ENCODE measurements around the gene PRTG.
"Not testable (repeated sequence)": the region's sequence is repeated elsewhere in the genome, so short reads cannot be mapped to it uniquely, and the experiment has no call there.

PRTG gene

GRCh38 chr15:55632434-55632833, 110.5 kb downstream of the PRTG start:
- DNase-seq = no peak

DNA sequence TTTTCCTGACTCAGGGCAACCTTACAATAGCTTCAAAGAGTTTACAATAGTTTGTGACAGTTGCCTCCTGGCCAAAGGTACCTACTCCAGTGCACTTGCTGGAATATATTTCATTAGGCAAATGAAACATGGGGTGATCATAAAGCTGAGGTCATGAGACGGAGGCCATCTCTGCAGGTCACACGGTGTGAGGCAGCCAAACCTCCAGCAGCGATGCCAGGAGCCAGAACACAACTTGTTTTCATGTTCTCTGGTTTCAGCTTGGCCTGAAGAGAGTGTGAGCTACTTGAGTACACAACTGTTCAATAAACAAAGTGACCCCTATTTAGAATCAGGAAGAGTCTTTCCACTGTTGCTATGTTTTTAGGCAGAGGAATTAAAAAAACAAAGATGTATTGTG, 112.1 kb downstream of the PRTG start:
- DNase-seq = peak in 3 of 4 experiments; percentile 3 to 11 (median 8)

DNA sequence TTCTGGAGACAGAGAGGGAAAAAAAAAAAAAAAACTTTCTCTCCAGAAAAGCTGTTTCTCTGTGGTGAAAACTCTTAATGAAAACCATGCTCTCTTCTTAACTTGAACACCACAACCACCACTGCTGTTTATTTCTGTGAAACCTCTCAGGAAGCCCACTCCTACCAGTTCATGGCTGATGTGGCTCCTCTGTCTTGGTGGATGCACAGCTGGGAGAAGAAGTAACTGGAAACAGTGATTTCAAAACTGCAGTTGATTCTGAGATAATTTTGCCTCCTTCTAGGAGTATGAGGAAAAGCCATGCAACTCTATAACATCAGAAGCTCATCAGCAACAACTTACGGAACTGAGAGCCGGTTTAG, 114.6 kb downstream of the PRTG start:
- DNase-seq = peak in 3 of 4 experiments; percentile 15 to 35 (median 23)

DNA sequence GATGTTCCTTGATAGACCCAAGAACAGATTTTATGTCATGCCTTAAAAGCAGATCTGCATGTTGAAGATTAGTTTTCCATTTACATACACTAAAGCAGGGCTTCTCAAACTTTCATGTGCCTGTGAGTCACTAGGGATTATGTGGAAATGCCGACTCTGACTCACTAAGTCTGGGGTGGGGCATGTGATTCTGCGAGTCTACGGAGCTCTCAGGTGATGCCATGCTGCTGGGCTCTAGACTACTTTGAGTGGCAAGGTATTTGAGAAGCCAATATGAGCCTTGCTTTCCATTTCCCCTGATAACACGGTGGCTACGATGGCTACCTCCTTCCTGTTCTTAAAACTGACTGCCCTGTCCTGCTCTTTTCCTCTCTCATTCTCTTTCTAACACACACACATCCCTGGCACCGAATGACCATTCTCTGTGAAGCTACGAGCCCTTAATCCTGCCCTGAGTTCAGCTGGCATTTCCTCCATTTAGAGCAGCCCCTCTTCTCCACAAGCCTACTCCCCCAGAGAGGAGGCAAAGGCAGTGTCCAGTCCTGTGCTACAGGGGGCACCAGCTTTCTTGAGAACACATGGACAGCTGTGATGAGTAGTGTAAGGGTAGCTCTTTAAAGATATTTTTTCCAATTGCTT, 115.1 kb downstream of the PRTG start:
- DNase-seq = peak; percentile 76 to 85 (median 79)

- no peak for DNase-seq
These were observed 123.2 kb downstream of the PRTG start for GRCh38 chr15:55619783-55620182.

GRCh38 chr15:55618387-55618786, 124.6 kb downstream of the PRTG start:
- DNase-seq = no peak

DNA sequence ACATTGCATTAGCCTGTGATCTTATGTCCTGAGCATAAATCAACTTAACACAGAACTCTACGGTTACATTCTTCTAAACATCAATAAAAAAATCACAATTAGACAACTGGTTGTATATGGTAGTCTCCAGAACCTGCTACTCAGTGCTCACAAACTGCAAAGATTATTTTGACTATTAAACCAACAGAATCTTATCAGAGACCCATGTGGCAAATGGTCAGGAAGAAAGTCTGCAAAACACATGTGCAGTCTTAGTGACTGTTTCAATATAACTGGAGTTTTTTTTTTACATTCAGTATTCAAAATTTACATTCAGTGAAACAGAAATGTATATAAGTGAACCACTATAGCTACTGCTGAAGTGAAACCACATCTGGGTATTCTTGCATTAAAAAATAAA, 127.5 kb downstream of the PRTG start:
- DNase-seq = no peak

GRCh38 chr15:55613727-55614126, 129.2 kb downstream of the PRTG start:
- no peak for DNase-seq

- no peak for DNase-seq
These were observed 136.7 kb downstream of the PRTG start for GRCh38 chr15:55606214-55606613.

- no peak for DNase-seq
These were observed 141.6 kb downstream of the PRTG start for GRCh38 chr15:55601374-55601773.

DNA sequence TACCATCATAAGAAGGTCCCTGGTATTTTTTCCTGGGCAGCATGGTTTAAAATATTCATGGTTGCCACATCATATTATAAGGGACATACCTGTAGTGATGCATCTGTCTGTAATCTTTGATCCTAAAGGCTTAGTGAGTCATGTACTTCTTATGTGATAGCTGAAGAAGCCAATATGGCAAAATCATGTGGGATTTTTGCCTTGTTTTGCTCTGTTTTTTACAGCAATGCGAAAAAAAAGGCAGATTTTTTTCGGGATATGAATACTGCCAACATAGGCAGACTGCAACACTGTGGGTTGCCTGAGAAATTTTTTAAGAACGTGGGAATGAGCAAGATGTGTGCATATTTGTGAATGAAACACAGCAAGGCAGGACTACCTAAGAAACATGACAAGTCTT, 143.5 kb downstream of the PRTG start:
- DNase-seq = no peak

GRCh38 chr15:55593019-55593418, 149.9 kb downstream of the PRTG start:
- not testable (repeated sequence) for DNase-seq

DNA sequence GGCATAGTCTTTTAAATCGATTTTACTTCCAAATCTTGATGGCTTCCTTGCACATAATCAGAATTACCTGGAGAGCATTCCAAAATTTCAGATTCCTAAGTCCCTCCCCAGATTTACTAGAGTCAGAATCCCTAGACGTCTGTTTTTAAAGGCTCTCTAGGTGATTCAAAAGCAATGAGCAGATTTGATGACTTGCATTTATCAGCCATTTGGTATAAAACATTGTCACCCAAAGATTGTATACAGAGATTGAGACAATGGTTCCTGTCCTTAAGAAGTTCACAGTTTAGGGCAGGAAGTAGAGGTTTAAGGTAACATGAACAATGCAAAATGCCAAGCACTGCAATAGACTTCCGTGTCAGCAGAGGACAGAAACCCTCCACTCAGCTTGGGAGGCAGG, 152.2 kb downstream of the PRTG start:
- DNase-seq = no peak

- no peak for DNase-seq
These were observed 153.7 kb downstream of the PRTG start for GRCh38 chr15:55589287-55589686.

- DNase-seq = no peak
These were observed 154.2 kb downstream of the PRTG start for GRCh38 chr15:55588815-55589115.

GRCh38 chr15:55588070-55588814, 154.7 kb downstream of the PRTG start, which contains the start of gene PYGO1:
PYGO1 (minus strand) TSS chr15:55588345; CDS start chr15:55587883, 462 bp downstream.
- DNase-seq = peak; percentile 44 to 78 (median 60)

GRCh38 chr15:55587321-55588069, 155.5 kb downstream of the PRTG start:
- peak in 1 of 4 experiments; percentile 18 for DNase-seq

DNA sequence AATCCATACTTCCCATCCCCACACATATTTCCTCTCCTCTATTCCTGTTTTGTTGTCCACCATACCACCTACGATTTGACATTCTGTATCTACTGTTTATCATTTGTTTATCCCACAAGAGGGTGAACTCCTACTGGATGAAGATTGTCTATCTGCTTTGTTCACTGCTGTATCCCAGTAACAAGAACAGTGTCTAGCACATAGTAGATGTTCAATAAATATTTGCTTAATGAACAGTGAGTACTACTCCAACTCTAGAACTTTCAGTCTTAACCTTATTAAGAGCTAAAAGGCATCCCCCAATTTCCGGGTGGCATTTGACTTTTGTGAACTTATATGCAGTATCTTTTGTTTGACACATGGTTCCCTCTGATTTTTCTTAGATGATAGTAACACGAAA, 156.1 kb downstream of the PRTG start:
- no peak for DNase-seq

DNA sequence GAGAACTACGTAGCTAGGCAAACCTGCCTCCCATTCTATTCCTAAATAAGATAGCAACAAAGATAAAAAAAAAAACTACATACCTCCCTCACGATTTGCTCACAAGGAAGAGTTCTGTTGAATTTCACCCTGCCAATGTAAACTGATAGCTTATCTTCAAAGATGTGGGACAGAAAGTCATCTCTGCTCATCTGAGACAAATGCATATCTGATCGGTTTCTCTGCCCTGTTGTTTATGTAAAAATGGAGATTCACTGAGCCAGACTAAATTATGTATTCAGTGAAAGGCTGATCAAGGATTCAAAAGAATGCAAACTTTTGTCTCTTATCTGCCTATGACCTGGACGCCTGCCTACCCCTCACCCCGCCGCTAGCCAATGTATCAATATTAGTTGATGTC, 166.0 kb downstream of the PRTG start:
- no peak for DNase-seq

GRCh38 chr15:55574096-55574495, 168.9 kb downstream of the PRTG start:
- DNase-seq = no peak

DNA sequence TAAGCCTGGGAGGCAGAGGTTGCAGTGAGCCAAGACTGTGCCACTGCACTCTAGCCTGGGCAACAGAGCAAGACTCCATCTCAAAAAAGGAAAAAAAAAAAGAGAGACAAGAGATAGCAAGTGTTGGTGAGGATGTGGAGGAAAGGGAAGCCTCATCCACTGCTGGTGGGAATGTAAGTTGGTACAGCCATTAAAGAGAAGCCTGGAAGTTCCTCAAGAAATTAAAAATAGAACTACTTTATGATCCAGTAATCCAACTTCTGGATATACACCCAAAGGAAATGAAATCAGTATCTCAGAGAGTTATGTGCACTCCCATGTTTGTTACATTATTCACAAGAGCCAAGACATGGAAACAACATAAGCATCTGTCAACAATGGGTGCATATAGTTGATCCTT, 169.7 kb downstream of the PRTG start:
- no peak for DNase-seq

GRCh38 chr15:55564347-55565145, 178.4 kb downstream of the PRTG start:
- peak in 1 of 4 experiments; percentile 5 for DNase-seq

- DNase-seq = no peak
These were observed 180.4 kb downstream of the PRTG start for GRCh38 chr15:55562601-55563000.

Data from suppressor macrophage (primary cell).